GM23338 (cell line): ENCODE results near the gene SERPINH1. TPM values are rescaled to one million over a fixed set of nuclear protein-coding genes. Genes with fewer than 3 reads are reported as not detected.

Source experiments
- ATAC-seq: fragments of 200-7000 bp; cut with Tn5 transposase; 3 replicates; pipeline ENCODE4 v1.9.1; 2020
- DNase-seq: peaks from one replicate; pipeline ENCODE4 v3.0.0-alpha.2; 2015; ENCODE audit warnings: low spot score
- H2AFZ ChIP-seq: fragments of 200-600 bp; sonication (generic); 2 replicates; pipeline ENCODE4 v1.8.0; 2016; ENCODE audit warnings: antibody characterized with exemption, mild to moderate bottlenecking, moderate library complexity
- H3F3A ChIP-seq: fragments of 200-600 bp; sonication (generic); replicated peaks from 2 replicates; pipeline ENCODE4 v1.8.0; 2017; ENCODE audit warnings: antibody characterized with exemption, mixed run types, low read depth
- H3K27ac ChIP-seq: fragments of 200-600 bp; sonication (generic); 2 replicates; pipeline ENCODE4 v1.6.1; 2016; ENCODE audit warnings: low read depth
- H3K27me3 ChIP-seq: fragments of 200-600 bp; sonication (generic); 2 replicates; pipeline ENCODE4 v1.8.0; 2016; ENCODE audit warnings: mild to moderate bottlenecking, mixed run types, moderate library complexity; ENCODE audit not compliant: insufficient read depth
- H3K36me3 ChIP-seq: fragments of 200-600 bp; sonication (generic); 2 replicates; pipeline ENCODE4 v1.8.0; 2016; ENCODE audit warnings: mild to moderate bottlenecking; ENCODE audit not compliant: insufficient read depth
- H3K4me1 ChIP-seq: fragments of 200-600 bp; sonication (generic); 2 replicates; pipeline ENCODE4 v1.8.0; 2016; ENCODE audit warnings: mild to moderate bottlenecking, moderate library complexity; ENCODE audit not compliant: insufficient read depth
- H3K4me2 ChIP-seq: fragments of 200-600 bp; sonication (generic); 2 replicates; pipeline ENCODE4 v1.7.1; 2017; ENCODE audit warnings: mixed run types
- H3K4me3 ChIP-seq: fragments of 200-600 bp; sonication (generic); 2 replicates; pipeline ENCODE4 v1.6.1; 2016; ENCODE audit warnings: mixed run types
- H3K79me2 ChIP-seq: fragments of 200-600 bp; sonication (generic); replicated peaks from 2 replicates; pipeline ENCODE4 v1.8.0; 2017; ENCODE audit warnings: mild to moderate bottlenecking; ENCODE audit not compliant: insufficient read depth
- H3K9me2 ChIP-seq: fragments of 200-600 bp; sonication (generic); 2 replicates; pipeline ENCODE4 v1.8.0; 2017; ENCODE audit not compliant: insufficient read depth
- H4K20me1 ChIP-seq: fragments of 200-600 bp; sonication (generic); replicated peaks from 2 replicates; pipeline ENCODE4 v1.8.0; 2017; ENCODE audit warnings: mild to moderate bottlenecking; ENCODE audit not compliant: insufficient read depth
- H3K27ac Mint-ChIP-seq: 2 replicates; pipeline ENCODE4 v1.8.0; 2020; ENCODE audit warnings: inconsistent platforms, mild to moderate bottlenecking, moderate library complexity, mixed read lengths
- H3K27me3 Mint-ChIP-seq: 3 replicates; pipeline ENCODE4 v1.8.0; 2022; ENCODE audit warnings: low read depth, mild to moderate bottlenecking, moderate library complexity, mixed read lengths, inconsistent platforms; ENCODE audit not compliant: insufficient read depth, poor library complexity
- H3K36me3 Mint-ChIP-seq: 3 replicates; pipeline ENCODE4 v1.8.0; 2021; ENCODE audit warnings: low read depth, mild to moderate bottlenecking, inconsistent platforms, moderate library complexity, mixed read lengths
- H3K4me1 Mint-ChIP-seq: 3 replicates; pipeline ENCODE4 v1.8.0; 2020; ENCODE audit warnings: mild to moderate bottlenecking, inconsistent platforms, mixed read lengths
- H3K4me3 Mint-ChIP-seq: 3 replicates; pipeline ENCODE4 v1.8.0; 2021; ENCODE audit warnings: moderate library complexity, mild to moderate bottlenecking, inconsistent platforms, mixed read lengths
- H3K9me3 Mint-ChIP-seq: 3 replicates; pipeline ENCODE4 v1.8.0; 2020; ENCODE audit warnings: moderate library complexity, mild to moderate bottlenecking, inconsistent platforms, mixed read lengths
- CREB1 ChIP-seq: fragments of 250-450 bp; sonication (Bioruptor Pico); IDR thresholded peaks from 2 replicates; pipeline ENCODE4 v1.5.0; 2020; ENCODE audit warnings: low read depth, mild to moderate bottlenecking, moderate library complexity
- CTCF ChIP-seq, 2 experiments: fragments of 200-600 bp in 1 of 2; sonication (generic) in 1 of 2; conservative IDR thresholded peaks; 2 replicates each; pipeline versions ENCODE4 v1.5.1 to v1.6.1; 2016 to 2017; ENCODE audit warnings: antibody characterized with exemption in 2 of 2, low read depth in 2 of 2, mild to moderate bottlenecking in 2 of 2, moderate library complexity in 1 of 2
- ETS1 ChIP-seq: IDR thresholded peaks from 2 replicates; pipeline ENCODE4 v1.6.1; 2016; ENCODE audit warnings: antibody characterized with exemption
- EZH2phosphoT487 ChIP-seq: fragments of 200-600 bp; sonication (generic); IDR thresholded peaks from one replicate; pipeline ENCODE4 v1.8.1; 2018; ENCODE audit warnings: antibody characterized with exemption; ENCODE audit not compliant: unreplicated experiment
- JUNB ChIP-seq: IDR thresholded peaks from one replicate; pipeline ENCODE4 v1.6.1; 2016; ENCODE audit warnings: antibody characterized with exemption; ENCODE audit not compliant: unreplicated experiment
- NANOG ChIP-seq: IDR thresholded peaks from 2 replicates; pipeline ENCODE4 v1.6.1; 2016; ENCODE audit warnings: antibody characterized with exemption, borderline replicate concordance
- POLR2AphosphoS5 ChIP-seq: IDR thresholded peaks from 2 replicates; pipeline ENCODE4 v1.6.1; 2016; ENCODE audit warnings: antibody characterized with exemption, low read depth
- REST ChIP-seq: IDR thresholded peaks from one replicate; pipeline ENCODE4 v1.6.1; 2018; ENCODE audit warnings: antibody characterized with exemption; ENCODE audit not compliant: unreplicated experiment
- STAT1 ChIP-seq: IDR thresholded peaks from one replicate; pipeline ENCODE4 v1.6.1; 2016; ENCODE audit warnings: antibody characterized with exemption; ENCODE audit not compliant: unreplicated experiment
- ZNF114 ChIP-seq: fragments of 250-450 bp; sonication (Bioruptor Pico); IDR thresholded peaks from 2 replicates; pipeline ENCODE4 v1.5.0; 2020; ENCODE audit warnings: mild to moderate bottlenecking, moderate library complexity
- ZNF331 ChIP-seq: fragments of 250-450 bp; sonication (Bioruptor Pico); IDR thresholded peaks from 2 replicates; pipeline ENCODE4 v1.5.0; 2020; ENCODE audit warnings: low read depth, mild to moderate bottlenecking, moderate library complexity
- ZNF462 ChIP-seq: fragments of 250-450 bp; sonication (Bioruptor Pico); IDR thresholded peaks from 2 replicates; pipeline ENCODE4 v1.5.0; 2020; ENCODE audit warnings: mild to moderate bottlenecking, moderate library complexity
- polyA plus RNA-seq: library from polyadenylated mRNA; unstranded; fragments of >200 nt; fragmentation: Nextera tagmentation; extraction: Ambion mirVana; gene quantifications from 2 replicates; pipeline ENCODE4 v1.2.1, GENCODE V29; 2016
- total RNA-seq: library from RNA; depleted of rRNA; stranded (reverse); fragments of >200 nt; shearing (Covaris generic); gene quantifications from 2 replicates; pipeline ENCODE4 v1.2.3, GENCODE V29; 2014

Gene SERPINH1
- total and polyA plus RNA-seq, 2 experiments from 2014 or later: 238 to 1,217 TPM

GRCh38 chr11:75527130-75527529 is 34.9 kb upstream of the SERPINH1 start (continued):
- TF ChIP-seq ETS1: no peak
- TF ChIP-seq CREB1 (CRISPR knock-in tag): no peak
- TF ChIP-seq POLR2AphosphoS5: no peak

GRCh38 chr11:75527938-75528735 is 33.9 kb upstream of the SERPINH1 start:
- Mint-ChIP-seq H3K27ac (no peak overlapping the region), H3K4me1 (peaks cover 28% of the 10 kb centered on the region), H3K36me3 (no peaks in the 10 kb centered on the region), H3K9me3 (no peaks in the 10 kb centered on the region), H3K4me3 (peak overlapping the region; percentile 23), H3K27me3 (peaks cover 42% of the 10 kb centered on the region)
- peaks cover 6% of the 10 kb centered on the region; the same call in 1 of the 2 replicates for H3F3A ChIP-seq
- H3K36me3 ChIP-seq: no peaks in the 10 kb centered on the region
- H4K20me1 ChIP-seq: no peaks in the 10 kb centered on the region
- peaks cover 9% of the 10 kb centered on the region; the same call in 1 of the 2 replicates for H3K4me1 ChIP-seq
- no peak for DNase-seq
- H3K4me3 ChIP-seq: no peak overlapping the region
- peaks cover 32% of the 10 kb centered on the region for H3K27me3 ChIP-seq
- H3K79me2 ChIP-seq: no peaks in the 10 kb centered on the region; the same call in 1 of the 2 replicates
- H3K9me2 ChIP-seq: no peaks in the 10 kb centered on the region
- H3K27ac ChIP-seq: no peak overlapping the region
- no peak overlapping the region for H2AFZ ChIP-seq
- ATAC-seq: no peak
- no peak overlapping the region for H3K4me2 ChIP-seq
- no peak for TF ChIP-seq STAT1
- no peak for TF ChIP-seq ZNF462 (CRISPR knock-in tag)
- no peak for TF ChIP-seq POLR2AphosphoS5
- no peak for TF ChIP-seq NANOG
- no peak for TF ChIP-seq CREB1 (CRISPR knock-in tag)
- TF ChIP-seq EZH2phosphoT487: no peak
- TF ChIP-seq ZNF114 (CRISPR knock-in tag): no peak
- TF ChIP-seq ZNF331 (CRISPR knock-in tag): no peak
- TF ChIP-seq REST: no peak
- TF ChIP-seq CTCF (conservative IDR thresholded peaks at IDR 0.05; ENCODE audit: low read depth in 2 of 2): no peak
- no peak for TF ChIP-seq JUNB
